Ureter (tissue), 1 donor: ENCODE measurements around the gene IGSF9B. TPM values are rescaled to one million over a fixed set of nuclear protein-coding genes. Genes with fewer than 3 reads are reported as not detected.

Source experiments
- DNase-seq: peaks from one replicate; pipeline ENCODE4 v3.0.0-alpha.2; 2020; ENCODE audit warnings: low spot score
- total RNA-seq: library from RNA; stranded (reverse); gene quantifications from one replicate; pipeline ENCODE4 v1.2.4, GENCODE V29; 2023
- donor health status: DM: yes; HTN: yes; CAD: no.

Gene IGSF9B
- total RNA-seq, 1 donor from 2014 or later = 52.0 TPM

GRCh38 chr11:133985981-133986944 is 29.5 kb upstream of the IGSF9B start:
- no peak for DNase-seq

GRCh38 chr11:133984828-133985227 is 28.1 kb upstream of the IGSF9B start:
- DNase-seq = no peak

- no peak for DNase-seq
These were observed 27.0 kb upstream of the IGSF9B start for GRCh38 chr11:133983660-133984316.

DNA sequence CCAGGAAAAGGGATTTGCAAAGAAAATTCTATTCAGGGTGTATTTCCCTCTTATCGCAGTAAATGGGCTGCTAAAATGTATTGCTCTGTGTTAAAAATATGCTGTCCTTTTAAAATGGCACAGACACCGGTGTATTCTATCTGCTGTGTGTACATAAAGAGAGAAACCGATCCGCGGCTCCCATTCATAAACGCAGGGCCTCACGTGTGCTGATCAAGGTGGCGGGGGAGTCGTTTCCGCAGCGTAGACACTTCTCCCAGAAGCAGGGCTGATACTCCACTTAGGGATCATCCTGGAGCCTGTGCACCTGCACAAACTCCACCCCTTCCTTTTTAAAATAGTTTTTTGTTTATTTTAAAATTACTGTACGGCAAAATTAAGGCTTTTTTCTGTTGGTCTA is 26.1 kb upstream of the IGSF9B start:
- DNase-seq = no peak

- no peak for DNase-seq
These were observed 25.4 kb upstream of the IGSF9B start for GRCh38 chr11:133982151-133982550.

- no peak for DNase-seq
These were observed 24.4 kb upstream of the IGSF9B start for GRCh38 chr11:133981156-133981555.

DNA sequence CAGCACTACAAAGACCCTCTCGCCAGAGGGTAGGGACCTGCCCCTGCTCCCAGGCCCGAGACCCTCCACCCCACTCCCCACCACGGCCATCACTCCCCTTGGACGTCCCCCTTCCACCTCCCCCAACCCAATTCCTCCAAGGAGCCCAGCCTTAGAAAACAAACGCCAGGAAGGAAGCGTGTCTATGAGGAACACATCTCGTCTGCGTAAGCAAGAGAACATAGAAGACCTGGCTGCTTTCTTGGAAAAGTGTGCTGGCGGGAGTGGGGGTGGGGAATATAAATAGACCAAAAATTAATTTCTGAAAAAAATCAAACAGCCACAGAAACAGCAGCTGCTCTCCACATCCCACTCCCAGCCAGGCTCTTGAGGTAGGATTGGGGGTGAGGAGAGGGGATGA is 23.9 kb upstream of the IGSF9B start:
- no peak for DNase-seq

DNA sequence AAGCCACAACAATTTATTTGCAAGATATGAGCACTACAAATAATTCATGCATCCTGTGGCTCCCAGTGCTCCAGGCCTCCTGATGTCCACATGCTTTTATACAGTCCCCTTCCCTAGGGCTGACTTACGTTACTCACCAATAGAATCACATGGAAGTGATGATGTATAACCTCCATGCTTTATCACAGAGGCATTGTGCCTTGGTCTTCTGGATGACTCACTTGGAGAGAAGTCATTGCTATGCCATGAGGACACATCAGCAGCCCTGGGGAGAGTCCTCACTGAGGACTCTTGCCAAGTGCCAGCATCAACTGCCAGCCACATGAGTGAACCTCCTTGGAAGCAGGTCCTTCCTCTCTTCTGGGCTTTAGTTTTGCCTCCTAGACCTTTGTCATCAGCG is 22.0 kb upstream of the IGSF9B start:
- no peak for DNase-seq

GRCh38 chr11:133977067-133977677 is 20.4 kb upstream of the IGSF9B start:
- no peak for DNase-seq

DNA sequence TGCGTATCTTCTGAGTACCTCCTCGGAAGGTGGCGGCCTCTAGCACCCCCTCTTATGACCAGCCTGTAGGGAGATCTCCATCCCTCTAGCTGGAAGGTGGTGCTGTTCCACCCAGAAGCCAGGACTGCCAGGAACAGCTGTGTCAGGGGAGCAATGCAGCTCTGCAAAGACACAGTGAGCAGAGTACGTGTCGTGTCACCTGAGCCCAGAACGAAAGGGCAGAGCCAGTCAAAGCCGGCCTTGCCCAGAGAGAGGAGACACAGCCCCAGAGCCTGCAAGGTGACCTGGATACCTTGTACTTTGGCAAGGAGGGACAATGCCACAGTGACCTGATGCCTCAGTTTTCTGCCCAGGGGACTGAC is 18.7 kb upstream of the IGSF9B start:
- no peak for DNase-seq

GRCh38 chr11:133974836-133975487 is 18.2 kb upstream of the IGSF9B start:
- no peak for DNase-seq

DNA sequence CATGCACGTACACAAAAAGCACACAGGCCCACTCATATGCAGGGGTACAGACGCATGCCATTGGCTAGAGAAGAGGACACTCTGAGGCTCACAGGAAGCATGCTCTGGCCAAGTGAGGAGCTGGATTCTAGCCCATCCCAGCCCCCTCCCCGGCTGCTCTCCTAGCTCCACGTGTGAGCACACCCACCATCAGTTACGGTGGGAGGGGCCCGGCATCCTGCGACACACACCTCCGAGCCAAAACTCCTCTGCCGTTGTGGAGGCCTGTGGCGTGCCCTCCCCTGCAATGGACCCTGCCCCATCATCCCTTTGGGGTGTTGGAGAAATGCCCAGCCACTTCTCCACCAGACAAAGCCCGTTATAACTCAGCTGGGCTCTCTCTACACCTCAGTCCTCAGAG is 15.1 kb upstream of the IGSF9B start:
- no peak for DNase-seq

DNA sequence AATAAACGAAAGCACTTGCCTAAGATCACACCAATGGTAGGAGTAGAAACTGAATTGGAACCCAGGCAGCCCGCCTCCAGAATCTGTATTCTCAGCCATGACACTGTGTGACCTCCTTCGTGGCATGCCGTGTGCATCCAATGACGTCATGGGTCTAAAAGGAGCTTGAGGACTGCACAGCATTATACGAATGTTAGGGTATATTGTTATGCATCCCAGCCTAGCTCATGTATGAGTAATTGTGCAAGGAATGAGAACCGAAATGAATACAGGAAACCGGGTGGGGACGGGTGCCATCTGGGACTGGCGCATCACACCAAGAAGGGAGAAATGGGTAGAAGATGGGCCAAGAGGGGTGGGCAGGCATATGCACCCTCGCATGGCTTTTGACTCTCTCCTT is 12.3 kb upstream of the IGSF9B start:
- no peak for DNase-seq

GRCh38 chr11:133968300-133968699 is 11.5 kb upstream of the IGSF9B start:
- DNase-seq = no peak

DNA sequence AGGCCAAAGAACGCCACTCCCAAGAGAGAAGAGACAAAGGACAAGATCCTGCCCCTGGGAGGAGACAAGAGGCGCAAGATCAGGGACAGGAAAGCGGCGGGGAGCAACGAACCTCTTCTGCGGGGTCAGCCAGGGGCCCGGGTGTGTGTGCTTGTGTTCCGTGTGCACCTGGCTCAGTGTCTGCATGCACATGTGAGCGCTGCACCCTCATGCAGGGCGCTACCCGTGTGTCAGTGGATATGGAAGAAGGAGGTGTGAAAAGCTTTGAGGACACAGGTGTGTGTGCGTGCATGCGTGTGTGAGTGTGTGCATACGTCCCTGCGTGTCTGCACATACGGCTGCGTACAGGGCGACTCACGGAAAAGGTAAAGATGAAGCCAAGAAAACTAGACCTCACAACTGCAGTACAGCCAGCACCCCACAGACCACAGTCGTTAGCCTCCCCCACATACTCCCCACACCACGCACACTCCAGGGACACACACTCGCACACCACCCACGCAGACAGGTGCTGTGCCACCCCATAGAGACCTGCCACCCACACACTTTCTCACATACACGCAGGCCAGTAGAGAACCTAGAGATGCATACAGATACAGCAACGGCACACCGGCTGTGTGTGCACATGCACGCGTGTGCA is 11.0 kb upstream of the IGSF9B start:
- no peak for DNase-seq

DNA sequence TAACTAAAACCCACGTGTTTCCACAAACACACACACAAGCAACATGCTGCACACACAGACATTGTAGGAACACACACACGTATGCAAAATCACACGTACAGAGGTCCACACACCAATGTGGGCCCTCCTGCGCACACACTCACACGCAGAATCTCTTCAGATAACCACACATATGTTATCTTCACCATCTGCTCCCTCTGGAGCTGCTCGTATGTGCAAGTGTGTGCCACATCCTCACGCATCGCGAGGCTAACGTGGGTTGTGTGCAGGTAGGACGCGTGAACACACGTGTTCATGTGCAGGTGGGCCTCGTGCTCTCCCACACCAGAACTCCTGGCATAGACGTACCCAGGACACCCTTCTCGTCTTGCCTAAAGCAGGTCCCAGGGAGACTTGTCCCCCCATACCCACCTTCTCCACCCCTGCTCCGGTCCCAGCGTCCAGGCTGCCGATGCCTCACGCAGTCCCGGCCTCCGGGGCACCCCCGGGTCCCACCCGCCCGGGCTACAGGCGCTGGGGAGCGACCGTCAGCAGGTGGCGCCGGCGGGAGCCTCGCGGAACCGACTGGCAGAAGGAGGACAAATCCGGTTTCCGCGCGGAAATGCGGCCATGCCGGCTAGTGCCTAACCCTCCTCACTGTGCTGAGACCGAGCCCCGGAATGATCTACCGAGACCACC is 10.3 kb upstream of the IGSF9B start:
- DNase-seq = no peak

GRCh38 chr11:133966172-133966651 is 9.4 kb upstream of the IGSF9B start:
- DNase-seq = no peak

- no peak for DNase-seq
These were observed 8.3 kb upstream of the IGSF9B start for GRCh38 chr11:133965031-133965601.

DNA sequence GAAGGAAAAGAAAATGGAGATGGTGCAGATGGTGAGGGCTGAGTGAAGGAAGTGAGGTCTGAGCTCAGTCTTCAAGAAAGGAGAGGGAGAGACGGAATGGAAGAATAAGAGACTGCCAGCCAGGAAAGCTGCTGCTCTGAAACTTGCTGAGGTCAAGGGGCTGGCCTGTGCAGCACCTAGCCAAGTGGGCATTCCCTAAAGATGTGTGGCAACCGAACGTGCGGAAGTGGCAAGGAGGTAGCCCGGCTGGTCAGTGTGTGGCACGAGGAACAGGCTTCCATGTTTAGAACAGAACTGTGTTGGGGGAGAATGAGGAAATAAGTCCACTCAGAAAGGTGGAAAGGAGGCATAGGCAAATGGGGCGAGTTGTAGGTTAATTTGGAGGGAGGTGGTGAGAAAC is 7.6 kb upstream of the IGSF9B start:
- no peak for DNase-seq

DNA sequence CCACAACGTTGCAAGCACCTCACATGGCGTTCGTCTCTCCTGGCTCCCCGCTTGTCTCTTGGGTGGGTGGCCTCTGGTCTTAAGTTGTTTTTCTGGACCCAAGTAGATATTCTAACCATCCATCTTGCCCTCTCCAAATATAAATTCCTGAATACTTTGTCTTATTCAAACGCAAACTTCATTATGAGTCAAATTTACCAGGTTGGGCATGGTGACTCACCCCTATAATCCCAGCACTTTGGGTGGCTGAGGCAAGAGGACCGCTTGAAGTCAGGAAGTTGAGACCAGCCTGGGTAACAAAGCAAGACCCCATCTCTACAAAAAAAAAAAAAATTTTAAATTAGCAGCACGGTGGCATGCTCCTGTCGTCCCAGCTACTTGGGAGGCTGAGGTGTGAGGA is 5.1 kb upstream of the IGSF9B start:
- DNase-seq = no peak

DNA sequence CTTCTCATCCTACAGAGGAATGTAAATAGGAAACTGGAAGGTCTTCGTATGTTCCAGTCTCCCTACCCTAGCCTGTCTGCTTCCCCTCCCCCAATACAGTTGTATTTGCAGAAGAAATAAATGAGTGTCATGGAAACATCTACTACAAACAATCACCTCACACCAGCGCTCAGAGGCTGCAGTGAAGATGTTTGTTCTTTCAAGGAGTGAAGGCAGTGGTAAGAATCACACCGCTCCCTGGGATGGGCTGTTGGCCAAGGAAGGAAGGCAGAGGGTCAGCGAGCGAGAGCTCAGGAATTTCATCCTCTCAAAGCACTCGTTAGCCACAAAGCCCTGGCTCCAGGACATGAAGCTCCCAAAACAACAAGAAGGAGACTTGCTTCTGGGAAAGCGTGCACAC is 1.1 kb upstream of the IGSF9B start:
- no peak for DNase-seq
